Activated T-cell treated with anti-CD3 and anti-CD28 coated beads for 24 hours (primary cell): ENCODE measurements around the gene SYCP2.
A peak's percentile ranks its signal among the peaks of the same experiment; 100 is the strongest.

Experiments used
- DNase-seq: peaks from one replicate; pipeline ENCODE4 v3.0.0-alpha.2; 2020; ENCODE audit warnings: low read depth

SYCP2 gene

DNA sequence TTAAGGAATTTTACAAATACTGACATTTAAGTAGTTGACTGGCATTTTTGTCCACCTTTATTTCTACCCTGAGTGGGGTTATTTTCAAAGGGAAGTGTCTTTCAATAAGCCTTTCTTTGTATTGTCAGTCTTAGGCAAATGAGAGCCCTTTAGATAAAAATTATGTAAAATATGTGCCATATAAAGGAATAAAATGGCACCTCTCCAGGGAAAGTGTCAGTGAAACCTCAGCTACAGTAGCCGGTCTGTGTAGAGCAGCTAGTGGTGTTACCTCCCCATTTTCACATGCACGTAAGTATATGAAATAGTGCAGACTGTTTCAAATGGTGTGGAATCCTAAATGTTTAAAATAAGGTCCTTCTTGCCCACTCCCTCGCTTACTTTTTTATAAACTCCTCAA, 11.7 kb upstream of the SYCP2 start:
- no peak for DNase-seq

DNA sequence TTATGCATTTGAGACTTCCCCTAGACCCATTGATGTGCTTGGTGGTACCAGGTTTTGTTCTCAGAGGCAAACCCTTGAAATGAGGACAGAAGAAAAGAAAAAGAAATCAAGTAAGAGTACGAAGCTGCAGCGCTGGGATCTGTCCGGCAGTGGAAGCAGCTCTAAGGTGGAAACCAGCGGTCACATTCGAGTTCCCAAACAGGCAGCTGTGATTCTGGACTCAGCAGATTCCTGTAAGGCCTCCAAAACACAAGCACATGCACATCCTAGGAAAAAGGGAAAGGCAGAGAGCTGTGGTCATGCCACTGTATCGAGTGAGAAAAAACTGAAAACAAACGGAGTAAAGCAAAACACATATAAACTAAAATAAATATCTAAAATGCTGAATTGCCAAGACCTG, 11.3 kb upstream of the SYCP2 start:
- DNase-seq: no peak

GRCh38 chr20:59942245-59942644, 8.8 kb upstream of the SYCP2 start:
- DNase-seq: no peak

DNA sequence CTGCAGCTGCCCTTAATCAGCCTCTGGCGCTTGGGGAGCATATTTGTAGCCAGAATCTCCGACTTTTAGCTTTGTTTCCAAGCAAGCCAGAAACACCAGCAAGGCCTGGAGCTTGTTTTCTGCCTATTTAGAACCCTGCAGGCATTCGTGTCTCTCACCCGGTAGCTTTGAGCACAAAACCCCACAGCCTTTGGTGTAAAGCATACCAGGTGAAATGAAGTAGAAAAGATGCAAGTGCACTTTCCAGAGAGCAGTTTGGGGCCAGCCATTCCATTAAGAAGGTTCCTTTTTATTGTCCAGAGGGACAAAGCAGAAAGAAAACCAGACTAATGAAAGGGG, 7.5 kb upstream of the SYCP2 start:
- no peak for DNase-seq

GRCh38 chr20:59940129-59940955, 6.9 kb upstream of the SYCP2 start, which contains the start of the genes FAM217B and PPP1R3D:
FAM217B (plus strand) TSS chr20:59940389; CDS start chr20:59943944, 3,555 bp downstream.
PPP1R3D (minus strand) TSS chr20:59940305; CDS start chr20:59939931, 374 bp downstream.
- DNase-seq: peak; percentile 87

DNA sequence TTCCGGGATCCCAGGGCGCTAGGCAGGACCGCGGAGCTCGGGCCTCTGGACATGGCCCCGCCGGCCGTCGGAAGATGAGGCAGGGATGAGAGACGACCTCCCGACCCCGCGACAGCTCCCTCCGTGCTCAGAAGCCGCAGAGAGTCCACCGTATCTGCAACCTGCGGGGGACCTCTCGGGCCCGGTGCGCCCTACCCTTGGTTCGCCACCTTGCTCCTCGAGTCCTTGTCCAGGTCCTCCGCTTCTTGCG, 6.4 kb upstream of the SYCP2 start:
- DNase-seq: no peak

- DNase-seq: no peak
These were observed 5.8 kb upstream of the SYCP2 start for GRCh38 chr20:59939052-59939878.

GRCh38 chr20:59938696-59939051, 5.2 kb upstream of the SYCP2 start:
- no peak for DNase-seq

GRCh38 chr20:59938221-59938620, 4.8 kb upstream of the SYCP2 start:
- DNase-seq: no peak

DNA sequence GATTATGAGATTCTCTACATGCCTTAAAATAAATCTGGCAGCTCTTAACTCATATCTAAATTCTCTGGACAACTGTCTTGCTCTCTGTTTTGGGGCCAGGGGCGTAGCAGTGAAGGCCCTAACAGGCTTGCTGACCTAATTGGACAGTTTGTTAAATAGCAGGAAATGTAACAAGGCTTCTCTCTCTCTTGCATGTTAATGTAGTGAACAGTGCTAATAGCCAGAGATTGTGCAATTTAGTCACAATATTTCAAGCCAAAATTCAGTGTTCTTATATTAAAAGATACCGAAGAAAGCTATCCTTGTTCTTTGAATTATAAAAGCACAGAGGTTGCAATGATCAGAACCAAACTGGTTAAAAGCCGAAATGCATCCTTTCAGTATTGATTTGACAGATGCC, 3.7 kb upstream of the SYCP2 start:
- DNase-seq: no peak

- no peak for DNase-seq
These were observed 3.0 kb upstream of the SYCP2 start for GRCh38 chr20:59936409-59936808.

DNA sequence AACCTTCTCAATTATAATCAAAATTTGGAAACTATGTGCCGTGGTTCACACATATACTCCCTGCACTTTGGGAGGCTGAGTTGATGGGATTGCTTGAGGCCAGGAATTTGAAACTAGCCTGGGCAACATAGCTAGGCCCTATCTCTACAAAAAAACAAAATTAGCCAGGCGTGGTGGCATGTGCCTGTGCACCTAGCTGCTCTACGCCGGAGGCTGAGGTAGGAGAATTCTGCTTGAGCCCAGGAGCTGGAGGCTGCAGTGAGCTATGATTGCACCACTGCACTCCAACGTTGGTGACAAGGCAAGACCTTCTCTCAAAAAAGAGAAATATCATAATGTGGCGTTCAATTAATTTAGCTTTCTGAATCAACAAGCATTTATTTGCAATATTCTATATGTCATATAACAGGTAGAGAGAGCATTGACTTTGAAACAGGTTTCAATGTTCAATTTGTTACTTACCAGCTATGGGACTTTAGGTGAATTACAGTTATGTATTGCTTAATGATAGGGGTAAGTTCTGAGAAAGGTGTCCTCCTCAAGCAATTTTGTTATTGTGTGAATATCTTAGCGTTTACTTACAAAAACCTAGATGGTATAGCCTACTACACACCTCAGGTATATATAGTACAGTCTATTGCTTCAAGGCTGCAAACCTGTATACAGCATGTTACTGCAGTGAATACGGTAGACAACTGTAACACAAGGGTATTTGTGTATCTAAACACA, 2.2 kb upstream of the SYCP2 start:
- no peak for DNase-seq

GRCh38 chr20:59933849-59934585, 580 bp upstream of the SYCP2 start:
- DNase-seq: peak; percentile 71

DNA sequence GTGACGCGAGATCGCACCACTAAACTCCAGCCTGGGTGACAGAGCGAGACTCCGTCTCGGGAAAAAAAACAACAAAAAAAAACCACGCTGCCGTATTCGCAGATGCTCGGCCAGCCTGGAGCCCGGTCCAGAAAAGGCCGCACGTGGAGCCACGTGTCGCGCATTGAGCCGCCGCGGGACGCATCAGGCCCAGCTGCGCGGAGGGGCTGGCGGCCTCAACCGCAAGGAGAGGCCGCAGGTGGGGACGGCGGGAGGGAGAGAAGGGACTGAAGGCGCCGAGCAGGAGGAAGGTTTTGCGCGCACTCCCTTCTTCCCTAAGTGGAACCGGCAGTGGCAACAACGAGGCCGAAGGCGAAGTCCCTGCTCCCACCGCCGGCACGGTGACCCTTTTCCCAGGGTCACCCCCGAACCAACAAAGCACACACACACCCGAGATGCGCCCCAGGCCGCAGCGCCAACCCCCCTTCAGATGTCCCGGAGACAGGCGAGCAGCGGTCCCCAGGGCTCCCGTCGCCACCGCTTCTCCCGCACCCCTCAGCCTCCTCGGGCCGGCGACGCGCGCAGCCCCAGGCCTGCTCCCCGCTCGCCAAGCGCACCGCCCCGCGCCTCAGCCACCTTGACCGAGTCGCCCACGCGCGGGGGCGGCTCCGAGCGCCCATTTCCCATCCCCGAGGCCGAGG, 681 bp downstream of the SYCP2 start:
- no peak for DNase-seq

DNA sequence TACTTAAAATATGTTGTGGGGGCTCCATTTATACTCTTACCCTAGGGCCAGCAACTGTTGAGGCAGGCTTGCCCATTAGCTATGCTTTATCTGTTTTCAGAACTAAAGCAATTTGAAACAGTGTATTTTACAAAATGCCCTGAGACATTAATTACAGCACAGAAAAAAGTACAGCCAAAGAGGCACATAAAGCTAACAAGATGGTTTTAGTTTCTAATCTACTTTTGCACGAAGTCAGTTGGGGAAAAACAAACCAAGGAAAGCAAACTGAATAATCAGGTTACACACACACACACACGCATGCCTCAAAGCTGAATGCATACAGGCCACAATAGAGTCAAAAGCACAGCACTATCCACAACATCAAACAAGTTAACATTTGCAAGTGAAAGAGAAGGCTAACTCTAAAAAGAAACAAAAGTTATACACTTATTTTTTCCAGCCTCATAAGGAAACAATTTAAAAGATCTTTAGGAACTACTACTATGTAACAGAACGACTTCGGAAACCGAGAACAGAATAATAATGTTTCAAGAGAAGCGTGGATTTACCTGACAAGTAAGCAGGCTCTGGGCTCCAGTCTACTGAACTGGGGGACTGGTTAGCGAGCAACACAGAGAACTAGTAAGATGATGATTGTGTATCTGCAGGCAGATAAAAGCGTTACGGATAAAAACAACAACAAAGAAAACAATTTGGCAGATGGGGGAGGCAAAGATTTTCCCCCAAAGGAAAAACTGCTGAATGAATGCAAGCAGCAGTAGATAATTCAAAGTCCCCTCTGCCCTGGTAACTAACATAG, 1.7 kb downstream of the SYCP2 start:
- no peak for DNase-seq

GRCh38 chr20:59925899-59926298, 7.5 kb downstream of the SYCP2 start:
- no peak for DNase-seq

- DNase-seq: no peak
These were observed 8.1 kb downstream of the SYCP2 start for GRCh38 chr20:59925359-59925758.

DNA sequence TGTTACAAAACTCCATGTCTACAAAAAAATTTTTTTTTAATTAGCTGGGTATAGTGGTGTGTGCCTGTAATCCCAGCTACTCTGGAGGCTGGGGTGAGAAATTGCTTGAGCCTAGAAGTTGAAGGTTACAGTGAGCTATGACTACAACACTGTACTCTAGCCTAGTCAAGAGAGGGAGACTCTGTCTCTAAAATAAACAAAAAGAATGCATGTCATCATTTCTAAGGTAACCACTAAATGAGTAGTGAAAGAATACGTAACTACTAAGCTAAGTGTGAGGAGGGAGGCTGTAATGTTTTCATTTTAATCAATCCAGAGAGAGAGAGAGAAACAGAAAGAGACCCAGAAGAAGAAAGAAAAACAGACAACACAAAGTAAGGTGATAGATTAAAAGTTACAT, 9.9 kb downstream of the SYCP2 start:
- DNase-seq: no peak

- DNase-seq: no peak
These were observed 12.5 kb downstream of the SYCP2 start for GRCh38 chr20:59920944-59921343.

DNA sequence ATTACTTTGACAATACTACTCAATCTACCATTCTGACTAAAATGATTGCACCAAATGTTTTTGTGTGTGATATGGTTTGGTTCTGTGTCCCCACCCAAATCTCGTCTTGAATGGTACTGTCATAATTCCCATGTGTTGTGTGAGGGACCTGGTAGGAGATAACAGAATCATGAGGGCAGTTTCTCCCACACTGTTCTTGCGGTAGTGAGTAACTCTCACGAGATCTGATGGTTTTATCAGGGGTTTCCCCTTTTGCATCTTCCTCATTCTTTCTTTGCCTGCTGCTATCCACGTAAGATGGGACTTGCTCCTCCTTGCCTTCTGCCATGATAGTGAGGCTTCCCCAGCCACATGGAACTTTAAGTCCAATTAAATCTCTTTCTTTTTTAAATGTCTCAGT, 20.8 kb downstream of the SYCP2 start:
- DNase-seq: no peak

GRCh38 chr20:59911041-59911440, 22.4 kb downstream of the SYCP2 start:
- no peak for DNase-seq
